HepG2 (cell line): ENCODE results near the gene CD68. TPM values are rescaled to one million over a fixed set of nuclear protein-coding genes. Genes with fewer than 3 reads are reported as not detected.

Experiments
- ATAC-seq: fragments of 200-7000 bp; cut with Tn5 transposase; 3 replicates; pipeline ENCODE4 v1.9.1; 2020; ENCODE audit warnings: mild to moderate bottlenecking, moderate library complexity
- BruUV-seq: library from RNA; stranded (reverse); fragments of 400-500 nt; replicated peaks from 2 replicates; lab custom pipeline; 2021; lab: Mats Ljungman, UMichigan
- CTCF ChIA-PET: fragments of 300-600 bp; formaldehyde crosslinking; extraction: SDS; loops from one replicate; lab custom pipeline; 2021; ENCODE audit warnings: low total read pairs, inconsistent platforms, low intra/inter-chr PET ratio; lab: Yijun Ruan, JAX
- POLR2A ChIA-PET: fragments of 350-600 bp; sonication (Branson Sonifier 250); formaldehyde crosslinking; loops from one replicate; lab custom pipeline; 2020; ENCODE audit warnings: antibody characterized with exemption, inconsistent platforms; lab: Yijun Ruan, JAX
- DNase-seq: peaks from one replicate; pipeline ENCODE4 v3.0.0-alpha.2; 2015; ENCODE audit warnings: low spot score
- FAIRE-seq: peaks from 3 replicates; lab custom pipeline; 2011; peaks lifted over from hg19 to GRCh38; lab: Jason Lieb, UNC
- H2AFZ ChIP-seq: one replicate; pipeline ENCODE4 v1.6.1; 2011; ENCODE audit warnings: low read length, inconsistent platforms
- H3K27ac ChIP-seq: fragments of 300-600 bp; 3 replicates; pipeline ENCODE4 v1.8.0; 2011; ENCODE audit warnings: mixed run types, mild to moderate bottlenecking, mixed read lengths, low read length, inconsistent platforms; ENCODE audit not compliant: insufficient read depth; ENCODE audit errors: extremely low read length
- H3K27me3 ChIP-seq, 2 experiments: fragments of 200-600 bp in 1 of 2; 2 replicates in 1 of 2; 3 replicates in 1 of 2; pipeline versions ENCODE4 v1.6.0 to v1.8.0; 2011; ENCODE audit warnings: low read length in 2 of 2, mild to moderate bottlenecking in 2 of 2, moderate library complexity in 2 of 2, inconsistent platforms in 1 of 2; ENCODE audit not compliant: insufficient read depth in 2 of 2, control insufficient read depth in 1 of 2
- H3K36me3 ChIP-seq, 2 experiments: fragments of 200-600 bp in 1 of 2; replicated peaks in 1 of 2; 2 replicates in 1 of 2; 3 replicates in 1 of 2; pipeline versions ENCODE4 v1.5.1 to v1.8.0; 2011; ENCODE audit warnings: low read length in 2 of 2, inconsistent platforms in 1 of 2; ENCODE audit not compliant: insufficient read depth in 2 of 2, control insufficient read depth in 1 of 2
- H3K4me1 ChIP-seq: 2 replicates; pipeline ENCODE4 v1.5.1; 2012; ENCODE audit warnings: low read length, inconsistent platforms; ENCODE audit not compliant: insufficient read depth
- H3K4me2 ChIP-seq: 2 replicates; pipeline ENCODE4 v1.6.0; 2011; ENCODE audit warnings: low read depth, low read length, inconsistent platforms
- H3K4me3 ChIP-seq, 3 experiments: fragments of 200-600 bp in 1 of 3; sonication (generic), shearing (Covaris generic) in 1 of 3; replicated peaks in 1 of 3; 2 replicates each; pipeline ENCODE4 v1.5.1; 2011 to 2016; ENCODE audit warnings: low read length in 3 of 3, inconsistent platforms in 2 of 3, low read depth in 2 of 3, mild to moderate bottlenecking in 2 of 3, control low read depth in 1 of 3, mixed read lengths in 1 of 3; ENCODE audit not compliant: insufficient read depth in 1 of 3
- H3K79me2 ChIP-seq: one replicate; pipeline ENCODE4 v1.6.1; 2011; ENCODE audit warnings: low read length, inconsistent platforms; ENCODE audit not compliant: insufficient read depth
- H3K9ac ChIP-seq: 2 replicates; pipeline ENCODE4 v1.6.0; 2011; ENCODE audit warnings: mild to moderate bottlenecking, low read depth, low read length, inconsistent platforms; ENCODE audit not compliant: insufficient read depth
- H3K9me3 ChIP-seq: 2 replicates; pipeline ENCODE4 v1.5.1; 2012; ENCODE audit warnings: mild to moderate bottlenecking, low read length
- H4K20me1 ChIP-seq: 2 replicates; pipeline ENCODE4 v1.6.0; 2011; ENCODE audit warnings: inconsistent platforms, mild to moderate bottlenecking, low read length, moderate library complexity; ENCODE audit not compliant: insufficient read depth
- EEA1 ChIP-seq: sonication (generic); formaldehyde crosslinking; IDR thresholded peaks from 2 replicates; pipeline ENCODE4 v1.5.1; 2020; ENCODE audit warnings: mild to moderate bottlenecking, missing genetic modification reagents, borderline replicate concordance
- EP300 ChIP-seq, 3 experiments: sonication (generic) in 1 of 3; formaldehyde crosslinking in 1 of 3; IDR thresholded peaks; 2 replicates each; pipeline versions ENCODE4 v1.5.1 to v1.6.1; 2011 to 2020; ENCODE audit warnings: low read depth in 2 of 3, low read length in 2 of 3, borderline replicate concordance in 1 of 3, improper control_type of control experiment in 1 of 3, mild to moderate bottlenecking in 1 of 3, missing genetic modification reagents in 1 of 3, moderate library complexity in 1 of 3
- KDM3A ChIP-seq: IDR thresholded peaks from 2 replicates; pipeline ENCODE4 v1.6.1; 2018; ENCODE audit warnings: low read depth, missing compliant biosample characterization
- KDM6A ChIP-seq: IDR thresholded peaks from 2 replicates; pipeline ENCODE4 v1.6.1; 2016; ENCODE audit warnings: low read depth
- MXD4 ChIP-seq: IDR thresholded peaks from 2 replicates; pipeline ENCODE4 v1.6.1; 2016; ENCODE audit warnings: mild to moderate bottlenecking, missing biosample characterization, missing genetic modification reagents
- ZNF557 ChIP-seq: sonication (generic); formaldehyde crosslinking; IDR thresholded peaks from 2 replicates; pipeline ENCODE4 v1.4.0; 2020; ENCODE audit warnings: missing genetic modification reagents
- WGBS: methylation state at CpG from one replicate; pipeline ENCODE4 v1.1.6; 2017; ENCODE audit warnings: low lambda C conversion rate; 5-methylcytosine and 5-hydroxymethylcytosine counted together
- in situ Hi-C: cut with HindIII; loops from 2 replicates; pipeline ENCODE4 v1.10.0; 2017; ENCODE audit warnings: low pct_unique_long_range_greater_than_20kb; ENCODE audit not compliant: extremely low pct_ligation_motif_present
- intact Hi-C: fragments of 100-400 bp; cut with micrococcal nuclease; formaldehyde crosslinking; loops from one replicate; pipeline ENCODE4 v1.10.0; 2022; ENCODE audit not compliant: unreplicated experiment
- polyA plus RNA-seq, 8 experiments: library from polyadenylated mRNA; depleted of rRNA in 3 of 8; stranded (reverse) in 7 of 8; unstranded in 1 of 8; fragments of >200 nt; fragmentation: Illumina TruSeq in 4 of 8; extraction: Trizol in 4 of 8; gene quantifications; 2 replicates each; pipeline versions ENCODE4 v1.2.1 to v1.2.3, GENCODE V29; 2011 to 2016; ENCODE audit warnings: low read depth in 4 of 8, missing spikeins in 1 of 8, mixed read lengths in 1 of 8; ENCODE audit not compliant: insufficient read depth in 1 of 8
- total RNA-seq, 5 experiments: library from RNA; depleted of rRNA; stranded (reverse); fragments of >200 nt; fragmentation: Illumina TruSeq; extraction: Trizol; gene quantifications; 2 replicates each; pipeline ENCODE4 v1.2.3, GENCODE V29; 2016; ENCODE audit warnings: low read depth in 1 of 5
- TF ChIP-seq, protein P1 (sequence below): sonication (generic); formaldehyde crosslinking; IDR thresholded peaks from 2 replicates; pipeline ENCODE4 v1.8.1; 2023; ENCODE audit warnings: mild to moderate bottlenecking, inconsistent platforms, moderate library complexity, missing genetic modification reagents, borderline replicate concordance

The CD68 gene
- total and polyA plus RNA-seq, 2 of the 13 experiments (the other 11 are each of a cell fraction or from before 2014, with no cell fraction given): 10.3 to 104 TPM

DNA sequence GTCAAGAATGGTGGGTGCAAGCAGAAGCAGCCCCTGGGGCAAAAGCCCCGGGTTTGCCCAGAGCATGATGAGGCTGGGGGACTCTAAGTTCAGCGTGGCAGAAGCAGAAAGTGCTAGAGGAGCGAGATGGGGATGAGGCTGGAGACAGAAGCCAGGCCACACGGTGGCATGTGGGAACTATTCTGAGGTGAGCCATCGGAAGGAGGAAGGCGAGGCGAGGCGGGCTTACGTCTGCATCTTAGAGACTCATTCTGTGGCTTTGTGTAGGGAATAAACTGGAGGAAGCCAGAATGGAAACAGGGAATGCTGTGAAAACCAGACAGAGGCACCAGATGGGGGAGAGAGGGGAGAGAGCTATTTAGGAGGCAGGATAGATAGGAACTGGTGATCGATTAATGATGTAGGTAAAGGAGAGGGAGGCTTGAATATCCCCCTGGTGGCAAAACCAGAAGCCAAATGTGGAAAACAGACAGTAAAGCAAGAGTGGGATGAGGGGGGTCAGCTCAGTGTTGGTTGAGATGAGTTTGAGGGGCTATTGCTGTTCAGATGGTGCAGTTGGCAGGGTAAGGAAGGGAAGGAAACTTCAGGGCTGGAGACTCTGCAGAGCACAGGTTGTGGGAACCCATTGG, 24.0 kb upstream of the CD68 start:
- no peak for TF ChIP-seq KDM6A (CRISPR knock-in tag)
- TF ChIP-seq, protein P1, sequence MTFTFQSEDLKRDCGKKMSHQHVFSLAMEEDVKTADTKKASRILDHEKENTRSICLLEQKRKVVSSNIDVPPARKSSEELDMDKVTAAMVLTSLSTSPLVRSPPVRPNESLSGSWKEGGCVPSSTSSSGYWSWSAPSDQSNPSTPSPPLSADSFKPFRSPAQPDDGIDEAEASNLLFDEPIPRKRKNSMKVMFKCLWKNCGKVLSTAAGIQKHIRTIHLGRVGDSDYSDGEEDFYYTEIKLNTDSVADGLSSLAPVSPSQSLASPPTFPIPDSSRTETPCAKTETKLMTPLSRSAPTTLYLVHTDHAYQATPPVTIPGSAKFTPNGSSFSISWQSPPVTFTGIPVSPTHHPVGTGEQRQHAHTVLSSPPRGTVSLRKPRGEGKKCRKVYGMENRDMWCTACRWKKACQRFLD (CRISPR knock-in tag): no peak
- TF ChIP-seq KDM3A (CRISPR knock-in tag): no peak
- no peak for TF ChIP-seq EP300 (IDR thresholded peaks at IDR 0.05; ENCODE audit: low read depth in 2 of 2, low read length in 2 of 2)
- no peak for TF ChIP-seq EP300 (CRISPR knock-in tag; IDR thresholded peaks at IDR 0.05; ENCODE audit: borderline replicate concordance)
- no peak for TF ChIP-seq EEA1 (CRISPR knock-in tag)
- FAIRE-seq (no peak), DNase-seq (no peak), ATAC-seq (no peak)
- no peaks in the 10 kb centered on the region for H3K36me3 ChIP-seq
- no peaks in the 10 kb centered on the region for H3K79me2 ChIP-seq
- H2AFZ ChIP-seq: no peak overlapping the region
- ChIA-PET POLR2A (no interaction called here), CTCF (no interaction called here)
- no peaks in the 10 kb centered on the region for H3K9me3 ChIP-seq
- H3K27ac ChIP-seq: no peak overlapping the region
- no peak overlapping the region for H3K4me3 ChIP-seq
- no peaks in the 10 kb centered on the region for H4K20me1 ChIP-seq
- no peaks in the 10 kb centered on the region for H3K27me3 ChIP-seq
- BruUV-seq: no TSS peak
- intact Hi-C loops: no loop called here
- in situ Hi-C loops: loop anchor here (5.0 kb wide), 1 partner anchor 43 kb away; no protein-coding TSS in a partner anchor
- no peak overlapping the region for H3K9ac ChIP-seq
- peaks cover 65% of the 10 kb centered on the region for H3K4me1 ChIP-seq
- H3K4me2 ChIP-seq: no peak overlapping the region
- WGBS: 66% methylated on average over 10 of the region's 10 CpGs

DNA sequence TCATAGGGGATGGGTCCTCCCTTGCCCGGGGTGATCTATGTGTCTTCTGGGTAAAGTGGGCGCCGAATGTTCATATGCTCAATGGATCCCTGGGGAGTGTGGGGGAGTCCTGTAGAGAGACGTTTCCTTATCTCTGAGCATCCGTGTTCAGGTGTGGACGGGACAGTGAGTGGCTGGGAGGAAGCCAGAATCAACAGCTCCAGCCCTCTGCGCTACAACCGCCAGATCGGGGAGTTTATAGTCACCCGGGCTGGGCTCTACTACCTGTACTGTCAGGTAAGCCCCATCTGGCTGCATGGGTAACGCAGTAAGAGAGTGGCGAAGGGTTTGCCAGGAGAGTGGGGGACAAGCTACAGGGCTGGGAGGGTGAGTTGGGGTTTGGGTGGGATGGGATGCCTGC, 22.8 kb upstream of the CD68 start:
- Histone ChIP-seq H3K4me2 (peak overlapping the region; percentile 91), H4K20me1 (no peaks in the 10 kb centered on the region), H3K27me3 (no peaks in the 10 kb centered on the region; a peak in 1 of 5 replicates), H3K79me2 (no peaks in the 10 kb centered on the region), H3K4me3 (peak overlapping the region in 1 of 3 experiments; percentile 92; a peak in 2 of 6 replicates), H3K9ac (peak overlapping the region; percentile 31; the same call in 1 of the 2 replicates), H2AFZ (no peak overlapping the region), H3K9me3 (no peaks in the 10 kb centered on the region), H3K4me1 (peaks cover 58% of the 10 kb centered on the region), H3K27ac (no peak overlapping the region), H3K36me3 (no peaks in the 10 kb centered on the region)
- POLR2A ChIA-PET: interaction anchor here (0.5 to 4.8 kb wide), 7 partner anchors 8 to 274 kb away, joined by 3 to 33 read pairs (median 3); partner anchors contain the start of genes TMEM256, TNFSF12 and TP53
- CTCF ChIA-PET: no interaction called here
- in situ Hi-C loops: loop anchor here (5.0 kb wide), 1 partner anchor 44 kb away; no protein-coding TSS in a partner anchor
- TF ChIP-seq MXD4 (CRISPR knock-in tag) (no peak), ZNF557 (CRISPR knock-in tag) (0 out of 2 replicates have a peak, but pooled peaks have one; percentile 9)
- no peak for ATAC-seq
- no peak for DNase-seq
- intact Hi-C loops: no loop called here
- FAIRE-seq: no peak
- 66% methylated on average over 12 of the region's 12 CpGs for WGBS
- no TSS peak for BruUV-seq
